Forelimb muscle (tissue), 1 donor: ENCODE measurements around the gene ZNF892. TPM values are rescaled to one million over a fixed set of nuclear protein-coding genes. Genes with fewer than 3 reads are reported as not detected.
"Not testable (repeated sequence)": the region's sequence is repeated elsewhere in the genome, so short reads cannot be mapped to it uniquely, and the experiment has no call there.

Source experiments
- DNase-seq: peaks from one replicate; pipeline ENCODE4 v3.0.0-alpha.2; 2013; ENCODE audit warnings: low read depth
- polyA plus RNA-seq: library from polyadenylated mRNA; unstranded; fragments of 120-200 nt; gene quantifications from one replicate; pipeline ENCODE4 v1.2.1, GENCODE V29; 2013; ENCODE audit not compliant: insufficient read length

The ZNF892 gene
- polyA plus RNA-seq, 1 donor, result 2.0 TPM

DNA sequence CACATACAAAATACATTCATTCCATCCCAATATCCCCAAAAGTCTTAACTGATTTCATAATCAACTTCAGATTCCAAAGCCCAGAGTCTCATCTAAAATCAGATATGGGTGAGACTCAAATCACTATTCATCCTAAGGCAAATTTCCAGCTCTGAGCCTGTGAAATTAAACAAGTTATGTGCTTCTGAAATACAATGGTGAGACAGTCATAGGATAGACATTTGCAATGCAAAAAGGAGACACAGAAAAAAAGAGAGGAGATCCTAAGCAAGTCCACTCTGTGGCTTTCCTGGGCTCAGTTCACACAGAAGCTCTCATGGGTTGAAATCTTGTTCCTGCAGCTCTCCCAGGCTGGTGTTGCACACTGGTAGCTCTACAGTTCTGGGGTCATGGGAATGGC, 18.3 kb downstream of the ZNF892 start:
- DNase-seq, result no peak

DNA sequence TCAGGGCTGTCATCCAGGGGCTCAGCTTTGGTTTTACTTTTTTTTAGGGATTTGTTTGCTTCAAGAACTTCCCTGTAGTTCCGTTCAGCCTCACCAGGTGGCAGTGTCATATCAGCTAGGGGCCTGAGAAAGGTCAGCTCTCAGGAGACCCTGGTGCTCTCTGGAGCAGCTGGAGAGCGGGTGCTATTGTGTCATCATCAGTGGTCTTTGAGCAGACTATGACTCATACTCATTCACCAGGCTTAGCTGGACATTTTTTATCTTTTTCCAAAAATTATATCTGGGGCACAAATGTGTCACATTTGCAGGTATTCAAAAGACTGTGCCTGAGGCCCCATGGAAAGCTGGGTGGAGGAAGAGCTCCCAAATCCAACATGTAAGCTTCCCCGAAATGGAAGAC, 24.4 kb downstream of the ZNF892 start:
- DNase-seq, result no peak

DNA sequence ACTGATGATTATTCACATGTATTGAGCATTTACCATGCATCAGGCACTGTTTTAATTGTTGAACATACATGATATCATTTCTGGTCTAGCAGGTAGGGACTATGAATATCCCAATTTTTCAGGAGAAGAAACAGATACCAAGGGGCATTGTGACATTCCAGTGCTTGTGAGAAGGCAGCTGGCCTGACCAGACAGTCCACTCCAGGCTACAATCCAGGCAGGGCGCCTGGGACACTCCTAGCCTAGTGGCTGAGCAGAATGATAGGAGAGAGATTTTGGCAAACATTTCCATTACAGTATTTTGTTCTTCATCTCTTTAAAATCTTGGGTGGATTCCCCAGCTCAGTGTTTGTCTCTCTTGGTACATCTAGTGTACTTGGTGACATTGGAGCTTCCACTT, 24.9 kb downstream of the ZNF892 start:
- no peak for DNase-seq

DNA sequence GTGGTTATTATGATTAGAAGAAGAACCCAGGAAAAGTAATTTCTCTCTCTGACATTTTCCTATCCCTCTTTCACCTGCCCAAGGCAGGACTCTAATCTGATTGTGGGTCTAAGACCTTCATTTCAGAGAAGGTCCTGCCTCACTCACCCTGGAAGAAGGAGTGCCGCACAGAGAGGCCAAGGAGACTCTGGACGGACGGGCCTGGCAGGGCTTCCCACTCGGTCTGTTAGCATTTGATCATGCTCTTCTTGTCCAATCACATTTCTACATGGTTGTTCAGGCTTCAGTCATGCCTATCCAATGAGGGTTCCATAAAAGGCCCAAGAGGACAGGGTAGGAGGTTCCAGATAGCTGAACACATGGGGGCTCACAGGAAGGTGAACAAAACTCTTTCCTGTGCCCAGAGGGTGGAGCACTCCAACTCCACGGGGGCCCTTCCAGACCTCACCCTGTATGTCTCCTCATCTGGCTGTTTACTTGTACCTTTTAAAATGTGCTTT, 27.0 kb downstream of the ZNF892 start:
- DNase-seq, result no peak

DNA sequence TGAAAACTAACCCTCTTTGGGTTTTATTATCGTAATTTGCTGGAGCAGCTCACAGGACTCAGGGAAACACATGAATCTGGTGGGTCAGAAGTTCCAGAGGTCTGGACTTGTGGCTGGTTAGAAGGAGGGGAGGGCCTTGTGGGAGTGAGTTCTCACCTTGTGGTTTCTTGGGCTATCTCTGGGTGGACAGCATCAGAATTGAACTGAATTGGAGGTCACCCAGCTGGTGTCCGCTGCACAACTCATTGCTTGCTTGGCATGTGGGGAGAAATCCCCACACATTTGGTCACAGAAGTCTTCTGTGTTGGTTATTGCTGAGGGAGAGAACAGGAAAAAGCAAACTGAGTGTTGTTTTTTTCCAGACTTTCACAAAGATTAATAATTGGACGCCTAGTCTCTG, 27.5 kb downstream of the ZNF892 start:
- no peak for DNase-seq

DNA sequence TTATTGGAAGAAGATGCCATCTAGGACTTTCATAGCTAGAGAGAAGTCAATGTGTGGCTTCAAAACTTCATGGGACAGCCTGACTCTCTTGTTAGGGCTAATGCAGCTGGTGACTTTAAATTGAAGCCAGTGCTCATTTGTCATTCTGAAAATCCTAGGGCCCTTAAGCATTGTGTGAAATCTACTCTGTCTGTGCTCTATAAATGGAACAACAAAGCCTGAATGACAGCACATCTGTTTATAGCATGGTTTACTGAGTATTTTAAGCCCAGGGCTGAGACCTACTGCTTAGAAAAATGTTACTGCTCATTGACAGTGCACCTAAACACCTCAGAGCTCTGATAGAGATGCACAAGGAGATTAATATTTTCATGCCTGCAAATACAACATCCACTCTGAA, 30.8 kb downstream of the ZNF892 start:
- DNase-seq, result no peak

DNA sequence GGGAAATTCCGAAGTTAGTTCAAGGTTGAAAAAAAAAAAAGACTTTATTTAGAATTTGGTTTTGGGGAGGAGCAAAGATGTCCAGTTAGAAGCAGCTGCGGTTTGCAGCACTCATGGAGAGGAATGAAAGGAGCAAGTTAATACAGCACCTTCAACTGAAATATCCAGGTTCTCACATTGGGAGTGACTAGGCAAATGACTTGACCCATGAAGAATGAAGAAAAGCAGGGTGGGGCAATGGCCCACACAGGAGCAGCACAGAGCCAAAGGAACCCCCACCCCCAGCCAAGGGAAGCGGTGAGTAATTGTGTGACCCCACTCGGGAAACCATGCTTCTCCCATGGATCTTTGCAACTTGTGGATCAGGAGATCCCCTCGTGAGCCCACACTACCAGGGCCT, 32.8 kb downstream of the ZNF892 start:
- no peak for DNase-seq

DNA sequence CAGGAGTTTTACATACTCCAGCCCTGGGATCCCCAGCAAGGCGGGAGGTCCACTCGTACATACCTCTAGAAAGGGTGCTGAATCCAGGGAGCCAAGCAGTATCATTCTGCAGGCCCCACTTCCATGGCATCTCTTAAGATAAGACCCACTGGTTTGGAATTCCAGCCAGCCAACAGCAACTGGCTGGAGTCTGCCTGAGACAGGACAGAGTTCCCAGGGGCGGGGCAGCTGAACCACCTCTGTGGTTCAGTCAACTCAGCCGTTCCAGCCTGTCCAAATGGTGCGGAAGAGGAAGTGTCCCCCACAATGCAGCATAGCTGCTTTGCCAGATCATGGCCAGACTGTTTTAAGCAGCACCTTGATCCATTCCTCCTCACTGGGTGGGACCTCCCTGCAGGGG, 33.2 kb downstream of the ZNF892 start:
- DNase-seq, result no peak

DNA sequence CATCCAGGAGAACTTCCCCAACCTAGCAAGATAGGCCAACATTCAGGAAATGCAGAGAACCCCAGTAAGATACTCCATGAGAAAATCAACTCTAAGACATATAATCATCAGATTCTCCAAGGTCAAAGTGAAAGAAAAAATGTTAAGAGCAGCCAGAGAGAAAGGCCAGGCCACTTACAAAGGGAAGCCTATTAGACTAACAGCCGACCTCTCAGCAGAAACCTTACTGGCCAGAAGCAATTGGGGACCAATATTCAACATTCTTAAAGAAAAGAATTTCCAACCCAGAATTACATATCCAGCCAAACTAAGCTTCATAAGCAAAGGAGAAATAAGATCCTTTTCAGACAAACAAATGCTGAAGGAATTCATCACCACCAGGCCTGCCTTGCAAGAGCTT, 34.8 kb downstream of the ZNF892 start:
- not testable (repeated sequence) for DNase-seq

Other genes starting within 250 kb of the ZNF892 start
- gene MAL, start 181.8 kb upstream of the ZNF892 start, polyA plus RNA-seq, result 2.5 TPM
- gene MRPS5, start 85.7 kb upstream of the ZNF892 start, polyA plus RNA-seq, result 67.5 TPM
- 21.0 TPM for gene ZNF514, start 47.7 kb upstream of the ZNF892 start, polyA plus RNA-seq
- 4.9 TPM for gene ZNF2, start 41.7 kb upstream of the ZNF892 start, polyA plus RNA-seq
- 1.5 TPM for gene PROM2, start 66.9 kb downstream of the ZNF892 start, polyA plus RNA-seq
- gene KCNIP3, start 89.8 kb downstream of the ZNF892 start, polyA plus RNA-seq, result 7.9 TPM
- gene FAHD2A, start 195.2 kb downstream of the ZNF892 start, polyA plus RNA-seq, result 20.3 TPM